ENCODE results near the gene BTNL9. TPM values are rescaled to one million over a fixed set of nuclear protein-coding genes. Genes with fewer than 3 reads are reported as not detected.

Gene BTNL9
- total RNA-seq, 2 experiments from 2014 or later = 162 to 219 TPM

DNA sequence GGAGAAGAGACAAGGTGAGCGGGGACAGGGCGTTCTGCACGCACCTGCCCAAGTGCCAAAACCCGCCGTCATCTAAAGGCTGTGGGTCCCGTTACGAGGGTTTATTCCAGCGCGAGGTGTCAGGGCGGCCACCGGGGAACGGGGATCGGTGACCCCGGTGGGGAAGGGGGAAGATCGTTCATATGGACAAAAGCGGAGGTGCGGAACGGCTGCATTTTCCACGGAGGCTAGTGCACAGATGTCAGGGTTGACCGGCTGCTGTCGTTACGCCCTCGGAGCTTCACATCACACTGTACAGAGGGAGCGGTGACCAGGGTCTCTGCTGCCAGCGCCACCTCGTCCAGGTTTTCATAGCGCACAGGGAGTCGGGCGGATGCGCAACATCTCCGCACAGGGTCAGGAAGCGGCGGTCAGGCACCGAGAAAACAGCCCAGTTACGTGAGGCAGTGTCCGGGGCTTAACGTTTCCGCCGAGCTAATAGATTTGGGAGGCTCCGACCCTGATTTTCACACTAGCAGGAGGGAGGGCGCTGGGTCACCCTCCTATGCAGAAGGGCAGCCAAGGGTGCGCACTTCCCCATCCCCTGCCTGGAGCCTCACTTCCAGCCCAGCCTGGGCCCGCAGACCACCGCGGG, 13.5 kb downstream of the BTNL9 start:
- DNase-seq (ENCODE audit: low spot score) = peak; percentile 73
- POLR2A ChIA-PET = interaction anchor here (1.2 to 1.6 kb wide), 2 partner anchors 13 to 232 kb away, joined by 3 to 7 read pairs; no protein-coding TSS in a partner anchor
- Histone ChIP-seq H3K79me2 (ENCODE audit: insufficient read depth, low read depth, low read length) (peaks cover 57% of the 10 kb centered on the region), H3K27ac (ENCODE audit: low read depth, low read length, poor library complexity, severe bottlenecking) (peak overlapping the region; percentile 99), H2AFZ (ENCODE audit: low read length) (no peak overlapping the region; the same call in 1 of the 2 replicates), H3K4me3 (ENCODE audit: low read depth, low read length, poor library complexity, severe bottlenecking) (peak overlapping the region; percentile 84), H3K4me1 (ENCODE audit: insufficient read depth, low read length, poor library complexity, severe bottlenecking) (peaks cover 70% of the 10 kb centered on the region), H4K20me1 (ENCODE audit: insufficient read depth, low read length) (peaks cover 18% of the 10 kb centered on the region), H3K36me3 (ENCODE audit: insufficient read depth, low read length) (peaks cover 47% of the 10 kb centered on the region), H3K4me2 (ENCODE audit: low read length) (peak overlapping the region; percentile 90), H3K9me2 (ENCODE audit: insufficient read depth, low read length) (no peaks in the 10 kb centered on the region), H3K9me3 (ENCODE audit: low read length) (no peaks in the 10 kb centered on the region)
- TF ChIP-seq, protein P1, sequence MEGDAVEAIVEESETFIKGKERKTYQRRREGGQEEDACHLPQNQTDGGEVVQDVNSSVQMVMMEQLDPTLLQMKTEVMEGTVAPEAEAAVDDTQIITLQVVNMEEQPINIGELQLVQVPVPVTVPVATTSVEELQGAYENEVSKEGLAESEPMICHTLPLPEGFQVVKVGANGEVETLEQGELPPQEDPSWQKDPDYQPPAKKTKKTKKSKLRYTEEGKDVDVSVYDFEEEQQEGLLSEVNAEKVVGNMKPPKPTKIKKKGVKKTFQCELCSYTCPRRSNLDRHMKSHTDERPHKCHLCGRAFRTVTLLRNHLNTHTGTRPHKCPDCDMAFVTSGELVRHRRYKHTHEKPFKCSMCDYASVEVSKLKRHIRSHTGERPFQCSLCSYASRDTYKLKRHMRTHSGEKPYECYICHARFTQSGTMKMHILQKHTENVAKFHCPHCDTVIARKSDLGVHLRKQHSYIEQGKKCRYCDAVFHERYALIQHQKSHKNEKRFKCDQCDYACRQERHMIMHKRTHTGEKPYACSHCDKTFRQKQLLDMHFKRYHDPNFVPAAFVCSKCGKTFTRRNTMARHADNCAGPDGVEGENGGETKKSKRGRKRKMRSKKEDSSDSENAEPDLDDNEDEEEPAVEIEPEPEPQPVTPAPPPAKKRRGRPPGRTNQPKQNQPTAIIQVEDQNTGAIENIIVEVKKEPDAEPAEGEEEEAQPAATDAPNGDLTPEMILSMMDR (conservative IDR thresholded peaks at IDR 0.05; ENCODE audit: low read length) = 0 out of 2 replicates have a peak, but pooled peaks have one; percentile 15
- TF ChIP-seq EZH2phosphoT487 (IDR thresholded peaks at IDR 0.05; ENCODE audit: borderline replicate concordance, low read depth, low read length) = no peak
- BruUV-seq (replicated peaks) = no TSS peak
- CTCF ChIA-PET (ENCODE audit: unreplicated experiment) = no interaction called here
- intact Hi-C loops (cut with micrococcal nuclease; ENCODE audit: unreplicated experiment) = loop anchor here (2.0 to 5.0 kb wide), 6 partner anchors 61 to 249 kb away; partner anchors contain the start of gene ZFP62

DNA sequence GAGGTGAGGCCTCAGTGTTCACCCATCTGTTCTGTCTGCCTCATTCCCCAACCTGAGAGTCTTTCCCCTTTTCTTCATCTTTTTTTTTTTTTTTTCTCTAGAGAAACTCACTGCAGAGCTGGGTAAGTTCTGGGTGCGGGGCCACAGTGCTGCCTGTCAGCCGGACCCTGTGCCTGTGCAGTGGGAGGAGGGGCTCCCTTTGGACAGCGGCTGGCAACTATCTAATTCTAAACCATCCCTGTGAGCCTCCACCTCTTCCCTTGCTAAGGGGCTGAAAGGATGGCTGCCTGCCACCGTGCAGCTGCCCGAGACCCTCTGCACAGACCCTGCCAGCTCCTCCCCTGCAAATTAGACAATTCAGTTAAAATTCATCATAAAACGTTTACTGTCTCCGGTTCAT, 14.1 kb downstream of the BTNL9 start:
- ChIA-PET CTCF (ENCODE audit: unreplicated experiment) (interaction anchor here (0.6 to 1.4 kb wide), 2 partner anchors 12 to 35 kb away, joined by 4 to 5 read pairs; no protein-coding TSS in a partner anchor), POLR2A (interaction anchor here (1.1 to 1.6 kb wide), 3 partner anchors 10 to 233 kb away, joined by 3 to 7 read pairs (median 5); no protein-coding TSS in a partner anchor)
- Histone ChIP-seq H3K4me1 (ENCODE audit: insufficient read depth, low read length, poor library complexity, severe bottlenecking) (peaks cover 66% of the 10 kb centered on the region), H3K79me2 (ENCODE audit: insufficient read depth, low read depth, low read length) (peaks cover 57% of the 10 kb centered on the region), H3K27ac (ENCODE audit: low read depth, low read length, poor library complexity, severe bottlenecking) (peak overlapping the region; percentile 99), H3K4me2 (ENCODE audit: low read length) (peak overlapping the region; percentile 90), H3K36me3 (ENCODE audit: insufficient read depth, low read length) (peaks cover 52% of the 10 kb centered on the region), H3K9me2 (ENCODE audit: insufficient read depth, low read length) (no peaks in the 10 kb centered on the region), H4K20me1 (ENCODE audit: insufficient read depth, low read length) (peaks cover 18% of the 10 kb centered on the region), H3K4me3 (ENCODE audit: low read depth, low read length, poor library complexity, severe bottlenecking) (peak overlapping the region; percentile 84), H3K9me3 (ENCODE audit: low read length) (no peaks in the 10 kb centered on the region), H2AFZ (ENCODE audit: low read length) (no peak overlapping the region)
- no peak for TF ChIP-seq EZH2phosphoT487 (IDR thresholded peaks at IDR 0.05; ENCODE audit: borderline replicate concordance, low read depth, low read length)
- TF ChIP-seq, protein P1 (conservative IDR thresholded peaks at IDR 0.05; ENCODE audit: low read length) = 0 out of 2 replicates have a peak, but pooled peaks have one; percentile 4
- intact Hi-C loops (cut with micrococcal nuclease; ENCODE audit: unreplicated experiment) = loop anchor here (5.0 kb wide), 3 partner anchors 62 to 193 kb away; no protein-coding TSS in a partner anchor
- BruUV-seq (replicated peaks) = no TSS peak
- DNase-seq (ENCODE audit: low spot score) = no peak

Data from OCI-LY7 (cell line).